GM13976 (cell line): ENCODE data around the gene RNASE8.

Experiments used
- DNase-seq: peaks from one replicate; pipeline ENCODE4 v3.0.0; 2012; ENCODE audit warnings: low spot score
- in situ Hi-C: fragments of 300-500 bp; cut with MboI; formaldehyde crosslinking; loops from one replicate; pipeline ENCODE4 v1.12.0; 2022; ENCODE audit warnings: low sequenced_read_pairs, mixed read lengths, inconsistent platforms; ENCODE audit not compliant: unreplicated experiment
- TF ChIP-seq, protein P1 (sequence below): IDR thresholded peaks from 2 replicates; pipeline ENCODE4 v1.5.1; 2012; ENCODE audit warnings: borderline replicate concordance, mild to moderate bottlenecking; ENCODE audit not compliant: insufficient read depth; ENCODE audit errors: extremely low read depth, missing control alignments, control extremely low read depth

RNASE8 gene

DNA sequence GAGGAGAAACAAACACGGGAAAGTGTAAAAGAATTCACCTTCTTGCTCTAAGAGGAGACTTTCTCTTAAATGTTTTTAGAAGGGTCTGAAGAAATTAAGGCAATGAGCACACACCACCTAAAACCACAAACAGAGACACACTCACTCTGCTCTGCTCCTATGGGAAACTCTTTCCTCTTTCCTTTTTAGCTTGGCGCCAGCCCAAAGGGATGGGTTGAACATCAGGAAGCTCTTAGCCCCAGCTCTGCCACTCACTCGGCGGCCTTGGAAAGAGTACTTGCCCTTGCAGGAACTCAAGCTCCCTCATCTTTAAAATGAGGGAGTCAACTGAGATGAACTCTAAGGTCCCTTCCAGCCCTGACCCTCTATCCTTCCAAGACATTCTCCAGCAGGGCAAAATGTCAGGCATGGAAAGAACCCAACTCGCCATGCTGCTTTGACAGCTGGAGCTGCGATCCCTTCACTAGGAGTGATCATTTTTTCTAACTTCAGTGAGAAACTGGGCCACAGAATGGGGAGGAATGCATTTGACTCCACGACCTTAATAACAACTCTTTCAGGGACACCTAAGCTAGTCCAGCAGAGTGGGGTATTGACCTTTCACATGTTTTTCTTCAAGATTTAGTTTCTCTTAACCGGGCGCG, 980 bp upstream of the RNASE8 start:
- in situ Hi-C loops, result no loop called here
- no peak for DNase-seq
- TF ChIP-seq, protein P1, sequence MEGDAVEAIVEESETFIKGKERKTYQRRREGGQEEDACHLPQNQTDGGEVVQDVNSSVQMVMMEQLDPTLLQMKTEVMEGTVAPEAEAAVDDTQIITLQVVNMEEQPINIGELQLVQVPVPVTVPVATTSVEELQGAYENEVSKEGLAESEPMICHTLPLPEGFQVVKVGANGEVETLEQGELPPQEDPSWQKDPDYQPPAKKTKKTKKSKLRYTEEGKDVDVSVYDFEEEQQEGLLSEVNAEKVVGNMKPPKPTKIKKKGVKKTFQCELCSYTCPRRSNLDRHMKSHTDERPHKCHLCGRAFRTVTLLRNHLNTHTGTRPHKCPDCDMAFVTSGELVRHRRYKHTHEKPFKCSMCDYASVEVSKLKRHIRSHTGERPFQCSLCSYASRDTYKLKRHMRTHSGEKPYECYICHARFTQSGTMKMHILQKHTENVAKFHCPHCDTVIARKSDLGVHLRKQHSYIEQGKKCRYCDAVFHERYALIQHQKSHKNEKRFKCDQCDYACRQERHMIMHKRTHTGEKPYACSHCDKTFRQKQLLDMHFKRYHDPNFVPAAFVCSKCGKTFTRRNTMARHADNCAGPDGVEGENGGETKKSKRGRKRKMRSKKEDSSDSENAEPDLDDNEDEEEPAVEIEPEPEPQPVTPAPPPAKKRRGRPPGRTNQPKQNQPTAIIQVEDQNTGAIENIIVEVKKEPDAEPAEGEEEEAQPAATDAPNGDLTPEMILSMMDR, result no peak

DNA sequence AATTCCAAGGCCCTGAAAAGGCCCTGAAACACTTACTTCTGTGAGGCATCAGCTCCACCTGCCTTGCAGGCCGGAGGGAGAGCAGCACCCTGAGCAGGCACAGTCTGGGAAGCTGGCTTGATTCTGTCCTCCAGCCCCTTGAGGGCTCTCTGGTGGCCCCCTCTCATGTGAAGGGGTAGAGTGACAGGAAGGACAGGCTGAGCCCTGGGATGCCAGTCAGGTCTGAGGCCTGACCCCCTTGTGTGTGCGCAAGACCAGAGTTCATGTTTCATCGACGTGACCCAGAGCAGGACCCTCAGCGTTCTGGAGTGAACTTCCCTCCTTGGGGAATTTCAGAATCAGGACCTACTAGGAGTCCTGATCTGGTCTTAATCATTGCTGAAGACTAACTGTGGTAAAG, 1.3 kb downstream of the RNASE8 start:
- DNase-seq, result no peak
- in situ Hi-C loops, result no loop called here
- TF ChIP-seq, protein P1, result no peak

DNA sequence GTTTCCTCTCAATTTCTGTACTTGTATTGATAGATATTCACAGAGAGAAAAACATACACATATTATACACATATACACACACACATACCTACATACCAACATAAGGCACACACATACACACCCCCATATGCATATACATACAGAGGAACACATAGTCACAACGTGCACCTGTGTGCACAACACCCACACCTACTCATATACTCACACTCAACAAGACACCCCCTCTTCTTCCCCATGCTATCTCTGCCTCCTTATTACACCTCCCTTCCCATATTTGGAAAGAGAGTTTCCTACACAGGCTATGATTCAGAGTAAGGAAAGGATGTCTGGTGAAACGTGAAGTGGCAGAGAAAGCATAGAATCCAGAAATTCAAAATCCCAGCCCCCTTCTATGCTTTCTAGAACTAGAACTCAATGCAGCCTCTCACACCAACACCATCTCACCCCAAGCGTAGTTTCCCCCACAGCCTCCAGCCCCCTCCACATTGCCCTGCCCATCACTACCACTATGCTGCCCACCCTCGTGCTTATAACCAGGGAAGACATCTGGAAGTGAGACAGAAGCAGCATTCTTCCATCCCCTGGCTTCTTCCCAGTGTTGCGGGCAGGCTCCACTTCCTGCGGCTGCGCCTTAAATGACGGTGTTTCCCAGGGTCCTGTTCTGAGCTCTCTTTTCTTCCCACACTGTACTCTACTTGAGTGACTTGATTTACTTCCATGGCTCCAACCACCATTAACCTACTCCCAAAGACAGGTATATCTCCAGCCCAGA, 2.4 kb downstream of the RNASE8 start:
- no peak for DNase-seq
- TF ChIP-seq, protein P1, result no peak
- in situ Hi-C loops, result no loop called here

DNA sequence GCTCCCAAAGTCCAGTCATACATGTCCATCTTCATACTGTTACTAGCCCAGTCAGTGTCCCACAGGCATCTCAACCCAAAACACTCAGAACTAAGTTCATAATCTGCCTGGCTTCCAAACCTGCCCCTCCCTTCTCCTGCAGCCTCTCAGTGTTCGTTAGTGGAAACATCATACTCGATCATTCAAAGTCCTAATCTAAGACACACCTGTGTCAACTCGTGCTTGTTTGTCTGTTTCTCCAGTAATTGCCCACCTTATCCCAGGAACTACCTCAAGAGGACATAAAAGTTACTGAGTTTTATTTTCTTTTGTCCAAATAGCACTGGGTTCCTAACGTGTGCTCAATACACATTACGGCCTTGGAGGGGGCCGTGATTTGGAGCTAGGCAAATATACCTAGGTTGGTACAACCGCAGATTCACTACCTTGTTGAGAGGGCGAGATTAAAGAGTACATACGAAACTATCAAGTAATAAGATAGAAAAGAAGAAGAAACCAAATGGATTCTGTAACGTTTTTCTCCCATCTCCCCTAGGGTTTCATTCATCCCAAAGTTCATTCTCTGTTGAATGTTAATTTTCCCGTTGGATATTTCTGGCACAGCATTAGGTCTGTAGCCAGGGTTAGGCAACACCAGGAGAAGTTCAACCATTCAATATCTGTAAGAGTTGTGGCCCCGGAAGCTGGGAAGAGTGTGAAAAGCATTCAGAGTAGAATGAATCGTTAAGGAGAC, 3.2 kb downstream of the RNASE8 start:
- DNase-seq, result no peak
- in situ Hi-C loops, result no loop called here
- TF ChIP-seq, protein P1, result no peak

DNA sequence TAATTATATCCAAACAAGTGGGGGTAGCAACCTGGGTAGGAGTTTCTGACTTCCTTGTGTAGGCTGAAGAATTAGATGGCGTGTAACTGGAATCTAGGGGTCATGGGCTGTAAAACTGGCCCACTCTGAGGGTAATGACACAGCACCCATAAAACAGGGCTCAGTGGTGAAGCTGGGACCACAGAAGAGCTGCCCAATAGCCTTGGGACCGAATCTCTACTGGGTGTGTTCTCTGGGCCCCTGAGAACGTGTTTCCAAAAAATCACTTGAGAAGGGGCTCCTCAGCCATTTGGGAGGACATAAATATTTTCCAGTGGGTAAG, 3.7 kb downstream of the RNASE8 start:
- in situ Hi-C loops, result no loop called here
- TF ChIP-seq, protein P1, result no peak
- DNase-seq, result no peak

DNA sequence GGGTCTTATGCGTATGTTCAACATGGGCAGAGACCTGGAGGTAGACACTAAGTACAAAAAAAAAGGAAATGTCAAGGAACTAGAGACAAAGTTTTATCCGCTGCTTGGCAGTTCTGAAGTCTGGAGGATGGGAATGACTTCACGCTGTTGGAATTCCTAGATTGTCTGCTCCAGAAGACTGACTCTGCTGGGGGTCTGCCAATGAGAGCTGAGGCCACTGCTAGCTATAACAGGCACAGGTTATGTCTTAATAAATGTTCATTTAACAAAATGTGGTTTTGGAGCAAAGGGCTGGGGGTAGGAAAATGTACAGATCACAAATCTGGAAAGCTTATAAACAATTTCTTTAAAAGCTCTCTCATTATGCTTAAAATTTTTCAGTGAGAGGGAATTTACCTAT, 5.9 kb downstream of the RNASE8 start:
- DNase-seq, result no peak
- in situ Hi-C loops, result no loop called here
- TF ChIP-seq, protein P1, result no peak
